ENCODE results near the gene NAT9. TPM values are rescaled to one million over a fixed set of nuclear protein-coding genes. Genes with fewer than 3 reads are reported as not detected.

Gene NAT9
- total and polyA plus RNA-seq, 4 donors: 27.1 to 47.4 (median 36.6) TPM

GRCh38 chr17:74790161-74791058 is 14.3 kb upstream of the NAT9 start:
- ATAC-seq (ENCODE audit: insufficient read depth, low FRiP score) (no peak), DNase-seq (no peak)
- no peaks in the 10 kb centered on the region for H3K9me3 ChIP-seq (ENCODE audit: control insufficient read depth in 4 of 4, insufficient read depth in 3 of 4, low read length in 3 of 4)
- no peaks in the 10 kb centered on the region for H3K4me1 ChIP-seq (ENCODE audit: control insufficient read depth in 5 of 5, insufficient read depth in 5 of 5, low read length in 5 of 5)
- no peak overlapping the region for H3K4me3 ChIP-seq
- H3K27ac ChIP-seq (ENCODE audit: low read depth in 1 of 2, low read length in 1 of 2): peak overlapping the region in 1 of 2 donors; percentile 41
- H3K36me3 ChIP-seq (ENCODE audit: control insufficient read depth in 4 of 4, insufficient read depth in 4 of 4, low read length in 4 of 4): peaks cover 2 to 39% (median 3%) of the 10 kb centered on the region in 4 donors
- 61 to 76% methylated on average over 21 of the region's 21 CpGs for WGBS, 2 donors
- no peak overlapping the region for H3K9ac ChIP-seq (ENCODE audit: insufficient read depth in 1 of 2, low read length in 2 of 2)
- no peaks in the 10 kb centered on the region for H3K27me3 ChIP-seq (ENCODE audit: control insufficient read depth in 3 of 3, insufficient read depth in 3 of 3, low read length in 2 of 3)
- TF ChIP-seq CTCF (IDR thresholded peaks at IDR 0.05; ENCODE audit: control extremely low read depth, extremely low read depth): no peak

DNA sequence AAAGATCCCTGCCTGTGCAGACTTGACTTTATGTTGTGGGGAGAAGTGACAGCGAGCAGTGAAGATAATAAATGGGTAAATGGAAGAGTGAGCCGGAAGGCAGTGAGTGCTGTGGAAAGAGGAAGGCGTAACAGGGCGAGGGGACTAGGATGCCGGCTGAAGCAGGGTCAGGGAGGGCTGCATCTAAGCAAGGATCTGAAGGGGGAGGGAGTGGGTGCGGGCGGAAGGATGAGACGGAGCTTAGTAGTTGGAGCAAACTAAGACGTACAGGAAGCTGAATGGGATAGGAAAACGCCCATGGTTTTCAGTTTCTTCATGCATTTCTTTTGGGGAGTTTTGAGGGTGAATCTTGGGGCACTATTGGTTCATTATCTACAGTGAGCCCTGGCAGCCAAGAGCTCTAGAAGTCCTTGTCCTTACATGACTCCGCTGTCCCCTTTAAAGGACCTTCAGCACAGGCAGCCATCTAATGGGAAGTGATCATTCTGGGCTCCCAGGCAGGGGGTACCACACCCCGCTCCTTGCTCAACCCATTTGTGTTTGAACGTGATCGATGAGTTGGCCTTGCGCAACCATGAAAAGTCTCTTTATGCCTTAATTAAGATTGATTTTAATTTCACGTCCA is 10.4 kb upstream of the NAT9 start:
- Histone ChIP-seq H3K9ac (ENCODE audit: insufficient read depth in 1 of 2, low read length in 2 of 2) (no peak overlapping the region), H3K27me3 (ENCODE audit: control insufficient read depth in 3 of 3, insufficient read depth in 3 of 3, low read length in 2 of 3) (no peaks in the 10 kb centered on the region), H3K4me3 (no peak overlapping the region), H3K36me3 (ENCODE audit: control insufficient read depth in 4 of 4, insufficient read depth in 4 of 4, low read length in 4 of 4) (peaks cover 0 to 22% (median 0%) of the 10 kb centered on the region in 4 donors), H3K9me3 (ENCODE audit: control insufficient read depth in 4 of 4, insufficient read depth in 3 of 4, low read length in 3 of 4) (no peaks in the 10 kb centered on the region), H3K27ac (ENCODE audit: low read depth in 1 of 2, low read length in 1 of 2) (no peak overlapping the region), H3K4me1 (ENCODE audit: control insufficient read depth in 5 of 5, insufficient read depth in 5 of 5, low read length in 5 of 5) (no peaks in the 10 kb centered on the region)
- ATAC-seq (ENCODE audit: insufficient read depth, low FRiP score) (no peak), DNase-seq (no peak)
- no peak for TF ChIP-seq CTCF (IDR thresholded peaks at IDR 0.05; ENCODE audit: control extremely low read depth, extremely low read depth)
- WGBS, 2 donors: 51 to 63% methylated on average over 16 of the region's 16 CpGs

DNA sequence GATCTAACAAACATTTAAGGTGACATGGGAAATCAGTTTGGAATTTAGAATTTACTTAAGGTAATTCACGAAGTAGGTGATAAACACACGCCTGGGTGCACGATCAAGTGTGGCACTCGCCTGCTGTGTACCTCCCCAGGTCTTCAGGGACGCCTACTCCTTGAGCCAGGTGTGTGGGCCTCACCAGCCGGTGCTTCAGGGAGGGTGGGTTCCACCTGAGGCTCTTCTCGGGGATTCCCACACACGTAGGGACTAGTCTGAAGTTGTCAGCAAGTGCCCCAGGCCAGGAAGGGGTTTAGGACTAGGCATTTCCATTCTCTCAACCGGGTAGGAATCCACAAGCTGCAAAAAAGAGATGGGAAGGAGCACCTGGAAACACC is 9.8 kb upstream of the NAT9 start:
- Histone ChIP-seq H3K27ac (ENCODE audit: low read depth in 1 of 2, low read length in 1 of 2) (no peak overlapping the region), H3K9ac (ENCODE audit: insufficient read depth in 1 of 2, low read length in 2 of 2) (no peak overlapping the region), H3K9me3 (ENCODE audit: control insufficient read depth in 4 of 4, insufficient read depth in 3 of 4, low read length in 3 of 4) (no peaks in the 10 kb centered on the region), H3K36me3 (ENCODE audit: control insufficient read depth in 4 of 4, insufficient read depth in 4 of 4, low read length in 4 of 4) (peaks cover 0 to 21% (median 0%) of the 10 kb centered on the region in 4 donors), H3K4me3 (no peak overlapping the region), H3K4me1 (ENCODE audit: control insufficient read depth in 5 of 5, insufficient read depth in 5 of 5, low read length in 5 of 5) (no peaks in the 10 kb centered on the region), H3K27me3 (ENCODE audit: control insufficient read depth in 3 of 3, insufficient read depth in 3 of 3, low read length in 2 of 3) (no peaks in the 10 kb centered on the region)
- TF ChIP-seq CTCF (IDR thresholded peaks at IDR 0.05; ENCODE audit: control extremely low read depth, extremely low read depth): no peak
- ATAC-seq (ENCODE audit: insufficient read depth, low FRiP score): no peak
- WGBS, 2 donors: 75 to 82% methylated on average over 9 of the region's 9 CpGs
- DNase-seq: no peak
